Measurements from ENCODE around the gene ETV5. TPM values are rescaled to one million over a fixed set of nuclear protein-coding genes. Genes with fewer than 3 reads are reported as not detected.

Gene ETV5
- total RNA-seq, 8 experiments from 2014 or later, result 4.0 to 36.7 (median 10.8) TPM

- 69 to 100% (median 98%) methylated on average over 1 to 4 of the region's 4 CpGs for WGBS, 10 experiments
- H3K27ac ChIP-seq, result no peak overlapping the region
- H3K4me3 ChIP-seq, result no peak overlapping the region
- H3K4me1 ChIP-seq (replicated peaks in 1 of 2), result no peaks in the 10 kb centered on the region
- in situ Hi-C loops (cut with MboI; ENCODE audit: low pct_unique_long_range_greater_than_20kb in 2 of 9, low sequenced_read_pairs in 9 of 9, unreplicated experiment in 9 of 9), result no loop called here
- ATAC-seq (replicated peaks in 6 of 8), result no peak
These were observed 24.6 kb downstream of the ETV5 start for GRCh38 chr3:186084264-186084663.

DNA sequence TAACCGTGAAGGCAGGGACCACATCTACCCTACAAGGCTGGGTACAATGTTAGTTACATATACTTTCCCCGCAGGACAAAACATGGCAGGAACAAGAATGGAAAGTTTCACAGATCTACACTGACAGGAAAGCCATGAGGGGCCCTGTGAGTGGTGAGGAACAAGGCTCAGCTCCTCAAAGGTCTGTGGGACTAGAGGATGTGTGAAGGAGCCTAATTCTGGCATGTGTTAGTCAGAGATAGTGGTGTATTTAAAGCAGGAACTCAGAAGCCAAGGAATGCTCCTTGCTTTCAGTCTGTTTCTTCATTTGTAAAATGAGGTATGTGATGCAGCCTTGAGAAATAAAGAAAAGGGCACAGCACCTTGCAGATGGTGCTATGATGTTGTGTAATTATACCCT lies 25.1 kb downstream of the ETV5 start:
- Histone ChIP-seq H3K27ac (no peak overlapping the region), H3K4me1 (replicated peaks in 1 of 2) (no peaks in the 10 kb centered on the region), H3K4me3 (no peak overlapping the region)
- no peak for ATAC-seq (replicated peaks in 6 of 8)
- in situ Hi-C loops (cut with MboI; ENCODE audit: low pct_unique_long_range_greater_than_20kb in 2 of 9, low sequenced_read_pairs in 9 of 9, unreplicated experiment in 9 of 9), result no loop called here
- 80 to 100% (median 92%) methylated on average over 1 to 2 of the region's 2 CpGs; no CpG with 5 or more reads in 5 of the 10 experiments for WGBS, 10 experiments

DNA sequence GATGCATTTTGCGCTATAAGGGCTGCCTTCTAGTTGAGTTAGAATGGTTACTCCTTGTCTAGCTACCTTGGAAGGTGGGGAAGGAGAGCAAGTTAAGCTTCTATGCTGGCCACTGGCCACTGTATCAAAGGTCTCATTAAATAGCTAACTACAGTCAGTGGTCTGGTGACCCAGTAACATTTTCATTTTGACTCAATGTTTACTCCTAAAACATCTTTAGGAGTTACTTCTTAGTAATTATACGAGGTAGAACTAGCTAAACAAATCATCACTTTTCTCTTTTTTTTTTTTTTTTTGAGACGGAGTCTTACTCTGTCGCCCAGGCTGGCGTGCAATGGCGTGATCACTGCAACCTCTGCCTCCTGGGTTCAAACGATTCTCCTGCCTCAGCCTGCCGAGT lies 26.7 kb downstream of the ETV5 start:
- no peak for ATAC-seq (replicated peaks in 6 of 8)
- no peak overlapping the region for H3K27ac ChIP-seq
- in situ Hi-C loops (cut with MboI; ENCODE audit: low pct_unique_long_range_greater_than_20kb in 2 of 9, low sequenced_read_pairs in 9 of 9, unreplicated experiment in 9 of 9), result no loop called here

DNA sequence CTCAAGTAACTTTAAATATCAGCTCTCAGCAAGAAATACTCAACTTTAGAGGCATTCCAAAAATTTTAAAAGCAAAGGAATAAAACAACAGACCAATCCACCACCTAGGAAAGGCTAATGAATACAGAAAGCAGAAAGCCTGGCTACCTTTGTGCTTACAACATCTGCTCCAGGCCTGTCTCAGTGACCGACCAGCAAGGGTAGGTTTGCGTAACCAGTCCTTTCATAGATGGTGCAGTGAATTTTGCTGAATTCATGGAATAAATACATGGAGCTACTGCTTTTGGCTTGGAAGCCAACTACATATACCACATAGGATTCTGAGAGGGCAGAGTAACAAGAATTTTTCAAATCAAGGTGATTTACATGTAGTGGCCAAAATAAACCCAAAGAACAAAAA lies 27.2 kb downstream of the ETV5 start:
- in situ Hi-C loops (cut with MboI; ENCODE audit: low pct_unique_long_range_greater_than_20kb in 2 of 9, low sequenced_read_pairs in 9 of 9, unreplicated experiment in 9 of 9), result no loop called here
- no peak for ATAC-seq (replicated peaks in 6 of 8)
- 85 to 100% (median 88%) methylated on average over 2 of the region's 2 CpGs; no CpG with 5 or more reads in 4 of the 10 experiments for WGBS, 10 experiments
- Histone ChIP-seq H3K4me1 (replicated peaks in 1 of 2) (no peaks in the 10 kb centered on the region), H3K4me3 (no peak overlapping the region), H3K27ac (no peak overlapping the region)

More for the DNA sequence above, 26.7 kb downstream of the ETV5 start:
- 78 to 100% (median 100%) methylated on average over 1 to 8 of the region's 8 CpGs for WGBS, 10 experiments
- H3K4me3 ChIP-seq, result no peak overlapping the region
- H3K4me1 ChIP-seq (replicated peaks in 1 of 2), result no peaks in the 10 kb centered on the region

DNA sequence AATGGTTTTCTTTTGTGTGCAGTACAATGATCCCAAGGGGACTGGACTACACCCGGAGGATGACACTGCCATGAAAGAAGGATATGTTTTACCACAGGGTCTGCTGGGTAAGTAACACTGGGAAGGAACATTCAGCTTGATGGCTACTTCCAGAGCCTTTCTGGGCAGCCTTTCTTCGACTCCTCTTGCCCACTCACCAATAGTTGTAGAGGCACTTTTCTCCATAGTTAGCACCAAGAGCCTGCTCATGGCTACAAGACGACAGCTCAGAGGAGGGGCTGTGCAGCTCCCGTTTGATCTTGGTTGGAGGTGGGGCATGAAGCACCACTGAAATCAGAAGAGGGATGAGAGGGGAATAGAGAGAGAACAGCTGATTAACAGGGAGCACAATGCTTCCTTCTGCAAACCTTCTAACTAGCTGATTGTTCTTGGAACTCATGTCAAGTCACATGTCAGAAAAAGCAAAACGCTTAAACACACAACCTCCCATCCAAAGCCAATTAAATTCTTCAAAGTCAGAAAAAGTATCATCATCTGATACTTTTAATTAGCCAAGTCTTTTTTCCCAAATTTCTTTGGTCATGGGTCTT lies 27.9 kb downstream of the ETV5 start:
- no peak for ATAC-seq (replicated peaks in 6 of 8)
- no peak overlapping the region for H3K4me3 ChIP-seq
- no peaks in the 10 kb centered on the region for H3K4me1 ChIP-seq (replicated peaks in 1 of 2)
- WGBS, 10 experiments, result 34 to 90% (median 60%) methylated on average over 1 to 5 of the region's 5 CpGs; no CpG with 5 or more reads in 2 of the 10 experiments
- H3K27ac ChIP-seq, result no peak overlapping the region
- in situ Hi-C loops (cut with MboI; ENCODE audit: low pct_unique_long_range_greater_than_20kb in 2 of 9, low sequenced_read_pairs in 9 of 9, unreplicated experiment in 9 of 9), result no loop called here

- H3K27ac ChIP-seq, result no peak overlapping the region
- ATAC-seq (replicated peaks in 6 of 8), result peak in 1 of 8 experiments; percentile 62
- WGBS, 10 experiments, result 47 to 100% (median 76%) methylated on average over 1 to 4 of the region's 7 CpGs; no CpG with 5 or more reads in 6 of the 10 experiments
- in situ Hi-C loops (cut with MboI; ENCODE audit: low pct_unique_long_range_greater_than_20kb in 2 of 9, low sequenced_read_pairs in 9 of 9, unreplicated experiment in 9 of 9), result no loop called here
- no peaks in the 10 kb centered on the region for H3K4me1 ChIP-seq (replicated peaks in 1 of 2)
- no peak overlapping the region for H3K4me3 ChIP-seq
These were observed 29.0 kb downstream of the ETV5 start for GRCh38 chr3:186079925-186080324.

DNA sequence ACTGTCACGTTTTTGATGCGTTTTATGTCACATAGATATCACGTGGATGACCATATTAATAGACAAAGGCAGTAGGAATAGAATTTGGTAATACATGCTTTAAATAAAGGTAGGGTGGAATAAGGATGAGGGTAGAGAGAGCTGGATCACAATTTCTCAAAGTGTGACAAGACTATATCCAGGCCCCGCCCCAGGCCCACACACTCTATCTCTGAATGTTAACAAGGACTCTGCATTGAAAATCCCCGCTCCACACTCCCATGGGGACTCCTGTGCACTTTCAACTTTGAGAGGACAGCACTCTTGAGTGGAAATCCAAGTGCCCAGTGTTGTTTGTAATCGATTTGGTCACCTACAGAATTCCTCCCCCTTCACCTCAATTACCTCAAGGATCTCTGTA lies 31.4 kb downstream of the ETV5 start:
- Histone ChIP-seq H3K4me1 (replicated peaks in 1 of 2) (no peaks in the 10 kb centered on the region), H3K4me3 (no peak overlapping the region), H3K27ac (no peak overlapping the region)
- in situ Hi-C loops (cut with MboI; ENCODE audit: low pct_unique_long_range_greater_than_20kb in 2 of 9, low sequenced_read_pairs in 9 of 9, unreplicated experiment in 9 of 9), result no loop called here
- no peak for ATAC-seq (replicated peaks in 6 of 8)
- 71 to 100% (median 86%) methylated on average over 1 to 6 of the region's 6 CpGs for WGBS, 10 experiments

DNA sequence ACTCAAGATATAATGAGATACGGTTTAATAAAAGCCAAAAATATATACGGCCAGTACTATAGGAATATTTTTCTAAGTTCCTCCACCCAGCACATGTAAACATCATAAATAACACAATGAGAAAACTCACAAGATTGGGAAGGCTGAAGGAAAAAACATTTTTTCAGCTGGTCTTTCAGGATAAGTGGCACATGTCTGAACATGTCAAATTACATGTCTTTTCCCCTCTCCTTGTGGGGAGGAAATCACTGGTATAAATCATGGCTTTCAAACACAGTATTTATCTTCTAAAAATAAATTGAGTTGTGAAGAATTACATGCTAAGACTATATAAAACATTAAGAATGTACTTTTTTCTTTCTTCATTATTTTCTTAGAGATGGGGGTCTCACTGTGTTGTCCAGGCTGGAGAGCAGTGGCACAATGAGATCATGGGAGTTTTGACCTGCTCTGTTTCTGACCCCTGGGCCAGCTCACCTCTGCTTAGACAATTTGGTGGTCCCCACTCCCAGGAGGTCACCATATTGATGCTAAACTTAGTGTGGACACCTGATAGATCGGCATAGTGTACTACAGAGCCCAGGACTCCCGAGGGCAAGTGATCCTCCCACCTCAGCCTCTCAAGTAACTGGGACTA lies 32.8 kb downstream of the ETV5 start:
- Histone ChIP-seq H3K4me3 (no peak overlapping the region), H3K4me1 (replicated peaks in 1 of 2) (no peaks in the 10 kb centered on the region), H3K27ac (no peak overlapping the region)
- in situ Hi-C loops (cut with MboI; ENCODE audit: low pct_unique_long_range_greater_than_20kb in 2 of 9, low sequenced_read_pairs in 9 of 9, unreplicated experiment in 9 of 9), result no loop called here
- ATAC-seq (replicated peaks in 6 of 8), result no peak
- 58 to 100% (median 89%) methylated on average over 1 to 4 of the region's 4 CpGs for WGBS, 10 experiments

DNA sequence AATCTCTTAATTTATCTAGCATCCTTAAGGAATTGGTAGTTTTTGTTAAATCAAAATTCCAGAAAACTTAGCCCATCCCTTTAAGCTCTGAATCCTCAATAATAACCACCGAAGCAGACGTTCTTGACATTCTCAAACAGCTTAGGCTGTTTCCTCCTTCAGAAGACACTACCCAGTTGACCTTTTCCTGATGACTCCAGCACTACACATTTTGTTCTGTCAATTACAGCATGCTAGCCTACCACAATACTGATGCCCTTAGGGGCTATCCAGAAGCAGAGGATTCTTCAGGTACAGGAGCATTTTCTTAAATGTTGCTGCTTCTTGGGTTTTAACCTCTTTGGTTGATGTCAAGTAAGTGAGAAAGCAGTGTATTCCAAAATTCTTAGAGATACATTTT lies 33.4 kb downstream of the ETV5 start:
- in situ Hi-C loops (cut with MboI; ENCODE audit: low pct_unique_long_range_greater_than_20kb in 2 of 9, low sequenced_read_pairs in 9 of 9, unreplicated experiment in 9 of 9), result no loop called here
- 79 to 100% (median 86%) methylated on average over 1 to 2 of the region's 2 CpGs; no CpG with 5 or more reads in 1 of the 10 experiments for WGBS, 10 experiments
- H3K4me1 ChIP-seq (replicated peaks in 1 of 2), result no peaks in the 10 kb centered on the region
- no peak overlapping the region for H3K27ac ChIP-seq
- ATAC-seq (replicated peaks in 6 of 8), result no peak
- H3K4me3 ChIP-seq, result no peak overlapping the region

DNA sequence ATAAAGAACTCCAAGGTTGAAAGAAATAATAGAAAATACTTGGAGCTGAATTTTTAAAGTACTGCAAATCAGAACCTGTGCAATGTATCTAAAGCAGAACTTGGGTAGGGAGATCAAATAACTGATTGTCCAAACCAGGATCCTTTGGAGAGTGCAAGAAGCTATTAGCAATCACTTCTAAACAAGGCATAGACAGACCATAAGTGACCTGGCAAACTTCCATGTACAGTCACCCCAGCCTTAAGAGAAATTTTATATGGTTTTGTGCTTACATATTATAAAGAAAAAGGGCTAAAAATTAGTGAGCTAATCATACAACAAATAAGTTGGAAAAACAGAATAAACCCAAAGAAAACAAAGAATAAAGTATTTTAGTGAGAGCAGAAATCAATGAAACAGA lies 35.2 kb downstream of the ETV5 start:
- in situ Hi-C loops (cut with MboI; ENCODE audit: low pct_unique_long_range_greater_than_20kb in 2 of 9, low sequenced_read_pairs in 9 of 9, unreplicated experiment in 9 of 9), result no loop called here
- no peak for ATAC-seq (replicated peaks in 6 of 8)
- no peak overlapping the region for H3K27ac ChIP-seq

DNA sequence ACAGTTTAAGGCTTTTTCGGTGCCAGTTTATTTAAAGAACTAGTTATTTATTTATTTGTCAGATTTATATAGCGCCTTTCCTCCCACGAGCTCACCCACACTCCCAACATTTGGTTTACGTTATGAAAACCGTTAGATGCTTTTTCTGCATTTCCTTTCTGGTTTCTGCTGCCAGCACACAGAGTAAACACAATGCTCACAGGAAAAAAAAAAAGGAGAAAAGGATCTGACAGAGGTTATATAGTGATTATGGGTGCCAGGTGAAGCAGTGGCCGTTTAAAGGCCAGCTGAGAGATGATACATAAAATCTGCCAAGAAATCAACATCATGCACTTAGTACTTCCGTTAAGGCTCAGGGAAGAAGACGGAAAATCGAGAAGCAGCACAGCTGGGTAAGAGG lies 37.9 kb downstream of the ETV5 start:
- Histone ChIP-seq H3K4me1 (replicated peaks in 1 of 2) (no peaks in the 10 kb centered on the region), H3K4me3 (no peak overlapping the region), H3K27ac (no peak overlapping the region)
- in situ Hi-C loops (cut with MboI; ENCODE audit: low pct_unique_long_range_greater_than_20kb in 2 of 9, low sequenced_read_pairs in 9 of 9, unreplicated experiment in 9 of 9), result no loop called here
- peak in 1 of 8 experiments; percentile 18 for ATAC-seq (replicated peaks in 6 of 8)
- 26 to 86% (median 64%) methylated on average over 3 to 9 of the region's 9 CpGs; no CpG with 5 or more reads in 1 of the 10 experiments for WGBS, 10 experiments

More for the DNA sequence above, 35.2 kb downstream of the ETV5 start:
- no peaks in the 10 kb centered on the region for H3K4me1 ChIP-seq (replicated peaks in 1 of 2)
- H3K4me3 ChIP-seq, result no peak overlapping the region

GRCh38 chr3:186070550-186070949 lies 38.3 kb downstream of the ETV5 start:
- peak in 3 of 8 experiments; percentile 17 to 81 (median 53) for ATAC-seq (replicated peaks in 6 of 8)

GRCh38 chr3:186070133-186070532 lies 38.8 kb downstream of the ETV5 start:
- Histone ChIP-seq H3K27ac (no peak overlapping the region), H3K4me3 (no peak overlapping the region), H3K4me1 (replicated peaks in 1 of 2) (no peaks in the 10 kb centered on the region)
- WGBS, 10 experiments, result 60 to 100% (median 84%) methylated on average over 2 to 9 of the region's 9 CpGs; no CpG with 5 or more reads in 4 of the 10 experiments
- no peak for ATAC-seq (replicated peaks in 6 of 8)
- in situ Hi-C loops (cut with MboI; ENCODE audit: low pct_unique_long_range_greater_than_20kb in 2 of 9, low sequenced_read_pairs in 9 of 9, unreplicated experiment in 9 of 9), result no loop called here

More at GRCh38 chr3:186070550-186070949, 38.3 kb downstream of the ETV5 start:
- in situ Hi-C loops (cut with MboI; ENCODE audit: low pct_unique_long_range_greater_than_20kb in 2 of 9, low sequenced_read_pairs in 9 of 9, unreplicated experiment in 9 of 9), result no loop called here
- Histone ChIP-seq H3K27ac (no peak overlapping the region), H3K4me3 (no peak overlapping the region), H3K4me1 (replicated peaks in 1 of 2) (no peaks in the 10 kb centered on the region)
- WGBS, 10 experiments, result 0 to 57% (median 17%) methylated on average over 1 of the region's 1 CpG; no CpG with 5 or more reads in 3 of the 10 experiments

DNA sequence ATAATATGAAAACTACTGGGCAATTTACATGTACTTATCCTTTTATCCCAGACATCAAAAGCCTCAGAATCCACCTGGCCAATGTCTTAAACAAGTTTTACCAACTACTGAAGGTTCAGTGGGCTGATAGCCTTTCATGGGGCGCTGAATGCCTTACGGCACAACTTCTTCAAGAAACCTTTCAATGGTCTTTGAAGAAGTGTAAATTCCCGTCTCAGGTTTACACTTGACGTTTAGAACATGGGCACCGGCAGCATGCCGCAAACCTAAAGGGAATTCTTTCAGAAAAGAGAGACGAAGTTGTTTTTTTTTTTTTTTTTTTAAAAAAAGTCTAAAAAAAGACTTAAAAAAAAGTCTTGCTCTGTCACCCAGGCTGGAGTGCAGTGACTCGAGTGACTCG lies 39.7 kb downstream of the ETV5 start:
- Histone ChIP-seq H3K4me1 (replicated peaks in 1 of 2) (no peaks in the 10 kb centered on the region), H3K4me3 (no peak overlapping the region), H3K27ac (no peak overlapping the region)
- no peak for ATAC-seq (replicated peaks in 6 of 8)
- WGBS, 10 experiments, result 83 to 100% (median 95%) methylated on average over 2 to 9 of the region's 9 CpGs
- in situ Hi-C loops (cut with MboI; ENCODE audit: low pct_unique_long_range_greater_than_20kb in 2 of 9, low sequenced_read_pairs in 9 of 9, unreplicated experiment in 9 of 9), result no loop called here

All from motor neuron (in vitro differentiated cells).